OCI-LY7 (cell line): Measurements from ENCODE around the gene HSD17B10. TPM values are rescaled to one million over a fixed set of nuclear protein-coding genes. Genes with fewer than 3 reads are reported as not detected.

Experiments
- Bru-seq: library from RNA; stranded (reverse); fragments of 400-500 nt; gene quantifications from one replicate; lab custom pipeline; 2021; lab: Mats Ljungman, UMichigan
- BruChase-seq, 2 experiments: library from RNA; stranded (reverse); fragments of 400-500 nt; gene quantifications; one replicate each; lab custom pipeline; 2021; lab: Mats Ljungman, UMichigan
- BruUV-seq: library from RNA; stranded (reverse); fragments of 400-500 nt; replicated peaks from 2 replicates; lab custom pipeline; 2021; lab: Mats Ljungman, UMichigan
- CTCF ChIA-PET: fragments of 300-600 bp; sonication (Branson Sonifier 250); formaldehyde crosslinking; loops from one replicate; lab custom pipeline; 2022; ENCODE audit warnings: antibody characterized with exemption; ENCODE audit not compliant: unreplicated experiment; lab: Charles Lee
- POLR2A ChIA-PET: fragments of 300-600 bp; sonication (Branson Sonifier 250); formaldehyde crosslinking; loops from one replicate; lab custom pipeline; 2022; ENCODE audit warnings: antibody characterized with exemption; lab: Charles Lee
- DNase-seq: peaks from one replicate; pipeline ENCODE4 v3.0.0-alpha.2; 2015; ENCODE audit warnings: low spot score
- H2AFZ ChIP-seq: fragments of 200-600 bp; sonication (generic), shearing (Covaris generic); 2 replicates; pipeline ENCODE4 v1.6.1; 2014; ENCODE audit warnings: mild to moderate bottlenecking, antibody characterized with exemption, low read length, moderate library complexity
- H3K27ac ChIP-seq: fragments of 200-600 bp; sonication (generic); 2 replicates; pipeline ENCODE4 v1.5.1; 2014; ENCODE audit warnings: mixed run types, low read depth, mild to moderate bottlenecking, moderate library complexity, low read length, inconsistent platforms; ENCODE audit not compliant: poor library complexity, severe bottlenecking
- H3K36me3 ChIP-seq: fragments of 200-600 bp; sonication (generic); 2 replicates; pipeline ENCODE4 v1.6.1; 2014; ENCODE audit warnings: mild to moderate bottlenecking, antibody characterized with exemption, low read length, moderate library complexity, mixed read lengths; ENCODE audit not compliant: insufficient read depth
- H3K4me1 ChIP-seq: fragments of 200-600 bp; sonication (generic); 2 replicates; pipeline ENCODE4 v1.5.1; 2014; ENCODE audit warnings: mild to moderate bottlenecking, low read length; ENCODE audit not compliant: insufficient read depth, poor library complexity, severe bottlenecking
- H3K4me2 ChIP-seq: fragments of 200-600 bp; sonication (generic); 2 replicates; pipeline ENCODE4 v1.6.1; 2014; ENCODE audit warnings: mild to moderate bottlenecking, low read length
- H3K4me3 ChIP-seq: fragments of 200-600 bp; sonication (generic); 2 replicates; pipeline ENCODE4 v1.5.1; 2014; ENCODE audit warnings: mild to moderate bottlenecking, low read depth, low read length; ENCODE audit not compliant: poor library complexity, severe bottlenecking
- H3K79me2 ChIP-seq: fragments of 200-600 bp; sonication (generic); 2 replicates; pipeline ENCODE4 v1.6.1; 2016; ENCODE audit warnings: low read depth, mild to moderate bottlenecking, low read length, moderate library complexity, mixed read lengths; ENCODE audit not compliant: insufficient read depth
- H3K9me2 ChIP-seq: fragments of 200-600 bp; sonication (generic); 2 replicates; pipeline ENCODE4 v1.6.1; 2016; ENCODE audit warnings: mild to moderate bottlenecking, low read length, mixed read lengths; ENCODE audit not compliant: insufficient read depth
- H3K9me3 ChIP-seq: fragments of 200-600 bp; sonication (generic); 2 replicates; pipeline ENCODE4 v1.6.1; 2014; ENCODE audit warnings: mild to moderate bottlenecking, mixed run types, low read length, mixed read lengths
- H4K20me1 ChIP-seq: fragments of 200-600 bp; sonication (generic); 2 replicates; pipeline ENCODE4 v1.6.1; 2014; ENCODE audit warnings: mild to moderate bottlenecking, antibody characterized with exemption, low read length, moderate library complexity, mixed read lengths; ENCODE audit not compliant: insufficient read depth
- CTCF ChIP-seq: fragments of 200-600 bp; sonication (generic); conservative IDR thresholded peaks from 2 replicates; pipeline ENCODE4 v1.5.1; 2014; ENCODE audit warnings: mild to moderate bottlenecking, antibody characterized with exemption, low read length, moderate library complexity, mixed read lengths
- EZH2phosphoT487 ChIP-seq: fragments of 200-600 bp; sonication (generic); IDR thresholded peaks from 2 replicates; pipeline ENCODE4 v1.6.1; 2018; ENCODE audit warnings: low read depth, borderline replicate concordance, mild to moderate bottlenecking, mixed run types, antibody characterized with exemption, low read length, moderate library complexity, mixed read lengths
- intact Hi-C: fragments of 100-400 bp; cut with micrococcal nuclease; formaldehyde crosslinking; loops from one replicate; pipeline ENCODE4 v1.10.0; 2022; ENCODE audit not compliant: unreplicated experiment
- long read RNA-seq: library from polyadenylated mRNA; stranded (forward); transcript quantifications from one replicate; pipeline ENCODE4 v2.0.0, GENCODE V29; 2022
- total RNA-seq, 2 experiments: library from RNA; depleted of rRNA in 1 of 2; stranded (reverse); fragments of >200 nt in 1 of 2; shearing (Covaris generic) in 1 of 2; gene quantifications; 2 replicates each; pipeline ENCODE4 v1.2.3, GENCODE V29; 2014 to 2022

HSD17B10 gene
- total RNA-seq (2014; rRNA removed; shearing (Covaris generic)): 106 and 107 TPM in 2 replicates
- 115 and 123 TPM in 2 replicates for total RNA-seq (2022)
- Bru-seq, nascent RNA: percentile 84 among the genes with signal in this experiment
- BruChase-seq, experiment 1, labeled RNA remaining after a 6-hour chase: percentile 94 among the genes with signal in this experiment
- percentile 81 among the genes with signal in this experiment for BruChase-seq, experiment 2, labeled RNA remaining after a 2-hour chase
- long read RNA-seq, transcript HSD17B10-201 (6 exons, 960 nt): major isoform, 57 of 68 reads
- long read RNA-seq, partial matches to known transcripts: 6 of 68 reads
- long read RNA-seq, other reads (novel, unspliced or antisense): 4 of 68 reads

GRCh38 chrX:53433651-53434639, at the start of gene HSD17B10:
TSS of gene HSD17B10 (minus strand) at chrX:53434370. CDS start at chrX:53434345, 25 bp downstream.
- Histone ChIP-seq H2AFZ (peak within 1 kb of the TSS; percentile 97), H3K36me3 (peaks cover 31% of the 10 kb centered on the region), H3K79me2 (peaks cover 10% of the 10 kb centered on the region; the same call in 1 of the 2 replicates), H4K20me1 (no peaks in the 10 kb centered on the region), H3K4me2 (peak within 1 kb of the TSS; percentile 91), H3K9me3 (no peaks in the 10 kb centered on the region), H3K4me3 (peak within 1 kb of the TSS; percentile 96), H3K4me1 (peaks cover 15% of the 10 kb centered on the region), H3K9me2 (no peaks in the 10 kb centered on the region), H3K27ac (peak within 1 kb of the TSS; percentile 52)
- POLR2A ChIA-PET: interaction anchor here (0.7 kb wide), 1 partner anchor 10 kb away, joined by 3 read pairs; no protein-coding TSS in a partner anchor
- TF ChIP-seq CTCF: no peak
- TF ChIP-seq EZH2phosphoT487: no peak
- no TSS peak for BruUV-seq
- peak; percentile 91 for DNase-seq
- CTCF ChIA-PET: no interaction called here
- intact Hi-C loops: loop anchor here (1.0 kb wide), 1 partner anchor 12 kb away; the partner anchor contains the start of genes RIBC1 and SMC1A

GRCh38 chrX:53483416-53483815, 49.2 kb upstream of the HSD17B10 start:
- TF ChIP-seq CTCF (no peak), EZH2phosphoT487 (no peak)
- H3K9me2 ChIP-seq: no peaks in the 10 kb centered on the region
- no peak overlapping the region for H2AFZ ChIP-seq
- no peak overlapping the region for H3K4me2 ChIP-seq
- H3K4me1 ChIP-seq: no peaks in the 10 kb centered on the region
- ChIA-PET CTCF (interaction anchor here (1.7 kb wide), 1 partner anchor 170 kb away, joined by 3 read pairs; no protein-coding TSS in a partner anchor), POLR2A (interaction anchor here (0.8 kb wide), 1 partner anchor 15 kb away, joined by 3 read pairs; no protein-coding TSS in a partner anchor)
- H3K9me3 ChIP-seq: no peaks in the 10 kb centered on the region
- BruUV-seq: no TSS peak
- no peak overlapping the region for H3K4me3 ChIP-seq
- no peaks in the 10 kb centered on the region for H3K79me2 ChIP-seq
- no peaks in the 10 kb centered on the region for H4K20me1 ChIP-seq
- intact Hi-C loops: no loop called here
- H3K27ac ChIP-seq: no peak overlapping the region
- H3K36me3 ChIP-seq: no peaks in the 10 kb centered on the region
- no peak for DNase-seq
